Osteocyte (in vitro differentiated cells): Measurements from ENCODE around the gene SLC6A19. TPM values are rescaled to one million over a fixed set of nuclear protein-coding genes. Genes with fewer than 3 reads are reported as not detected.

Source experiments
- DNase-seq: peaks from one replicate; pipeline ENCODE4 v3.0.0; 2021; ENCODE audit warnings: mixed read lengths; ENCODE audit not compliant: unreplicated experiment; ENCODE audit errors: extremely low spot score
- H3K27ac Mint-ChIP-seq: one replicate; pipeline ENCODE4 v1.8.0; 2021; ENCODE audit warnings: mild to moderate bottlenecking, mixed read lengths; ENCODE audit not compliant: unreplicated experiment
- H3K27me3 Mint-ChIP-seq: one replicate; pipeline ENCODE4 v1.8.0; 2021; ENCODE audit warnings: mixed read lengths; ENCODE audit not compliant: unreplicated experiment
- H3K36me3 Mint-ChIP-seq: one replicate; pipeline ENCODE4 v1.8.0; 2021; ENCODE audit warnings: mixed read lengths; ENCODE audit not compliant: unreplicated experiment
- H3K4me1 Mint-ChIP-seq: one replicate; pipeline ENCODE4 v1.8.0; 2021; ENCODE audit warnings: mixed read lengths; ENCODE audit not compliant: unreplicated experiment
- H3K4me3 Mint-ChIP-seq: one replicate; pipeline ENCODE4 v1.8.0; 2021; ENCODE audit warnings: mild to moderate bottlenecking, moderate library complexity, mixed read lengths; ENCODE audit not compliant: unreplicated experiment
- H3K9me3 Mint-ChIP-seq: one replicate; pipeline ENCODE4 v1.8.0; 2021; ENCODE audit warnings: mixed read lengths; ENCODE audit not compliant: unreplicated experiment
- total RNA-seq: library from RNA; stranded (reverse); gene quantifications from 2 replicates; pipeline ENCODE4 v1.2.1, GENCODE V29; 2021
- TF ChIP-seq, protein P1 (sequence below): fragments of 200-600 bp; sonication (generic); IDR thresholded peaks from 2 replicates; pipeline ENCODE4 v1.5.0; 2021; ENCODE audit warnings: antibody characterized with exemption, mild to moderate bottlenecking, moderate library complexity

The SLC6A19 gene
- total RNA-seq, 1 donor from 2014 or later = not detected

GRCh38 chr5:1181451-1182359 lies 19.7 kb upstream of the SLC6A19 start:
- Mint-ChIP-seq H3K36me3 (no peaks in the 10 kb centered on the region), H3K9me3 (no peaks in the 10 kb centered on the region)

DNA sequence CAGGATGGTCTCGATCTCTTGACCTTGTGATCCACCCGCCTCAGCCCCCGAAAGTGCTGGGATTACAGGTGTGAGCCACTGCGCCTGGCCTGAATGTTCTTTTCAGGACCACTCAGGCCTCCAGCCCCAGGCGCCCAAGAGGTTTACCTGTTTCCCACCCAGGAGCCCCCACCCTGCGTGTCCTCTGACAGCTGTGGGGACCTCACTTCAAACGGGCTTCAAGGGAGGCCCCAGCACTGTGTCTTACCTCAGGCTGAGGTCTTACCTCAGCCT lies 19.1 kb upstream of the SLC6A19 start:
- TF ChIP-seq, protein P1, sequence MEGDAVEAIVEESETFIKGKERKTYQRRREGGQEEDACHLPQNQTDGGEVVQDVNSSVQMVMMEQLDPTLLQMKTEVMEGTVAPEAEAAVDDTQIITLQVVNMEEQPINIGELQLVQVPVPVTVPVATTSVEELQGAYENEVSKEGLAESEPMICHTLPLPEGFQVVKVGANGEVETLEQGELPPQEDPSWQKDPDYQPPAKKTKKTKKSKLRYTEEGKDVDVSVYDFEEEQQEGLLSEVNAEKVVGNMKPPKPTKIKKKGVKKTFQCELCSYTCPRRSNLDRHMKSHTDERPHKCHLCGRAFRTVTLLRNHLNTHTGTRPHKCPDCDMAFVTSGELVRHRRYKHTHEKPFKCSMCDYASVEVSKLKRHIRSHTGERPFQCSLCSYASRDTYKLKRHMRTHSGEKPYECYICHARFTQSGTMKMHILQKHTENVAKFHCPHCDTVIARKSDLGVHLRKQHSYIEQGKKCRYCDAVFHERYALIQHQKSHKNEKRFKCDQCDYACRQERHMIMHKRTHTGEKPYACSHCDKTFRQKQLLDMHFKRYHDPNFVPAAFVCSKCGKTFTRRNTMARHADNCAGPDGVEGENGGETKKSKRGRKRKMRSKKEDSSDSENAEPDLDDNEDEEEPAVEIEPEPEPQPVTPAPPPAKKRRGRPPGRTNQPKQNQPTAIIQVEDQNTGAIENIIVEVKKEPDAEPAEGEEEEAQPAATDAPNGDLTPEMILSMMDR = no peak
- no peak overlapping the region for H3K4me3 Mint-ChIP-seq
- no peak for DNase-seq
- no peaks in the 10 kb centered on the region for H3K36me3 Mint-ChIP-seq
- H3K27ac Mint-ChIP-seq = no peak overlapping the region
- H3K9me3 Mint-ChIP-seq = no peaks in the 10 kb centered on the region
- H3K27me3 Mint-ChIP-seq = peaks cover 18% of the 10 kb centered on the region
- H3K4me1 Mint-ChIP-seq = no peaks in the 10 kb centered on the region

More at GRCh38 chr5:1181451-1182359, 19.7 kb upstream of the SLC6A19 start:
- Mint-ChIP-seq H3K4me1 (no peaks in the 10 kb centered on the region), H3K4me3 (no peak overlapping the region), H3K27ac (no peak overlapping the region), H3K27me3 (peaks cover 18% of the 10 kb centered on the region)
- no peak for DNase-seq
- TF ChIP-seq, protein P1 = no peak

GRCh38 chr5:1182633-1183423 lies 18.6 kb upstream of the SLC6A19 start:
- Mint-ChIP-seq H3K9me3 (no peaks in the 10 kb centered on the region), H3K27ac (no peak overlapping the region), H3K36me3 (no peaks in the 10 kb centered on the region), H3K27me3 (peaks cover 18% of the 10 kb centered on the region), H3K4me1 (no peaks in the 10 kb centered on the region), H3K4me3 (no peak overlapping the region)
- no peak for DNase-seq
- TF ChIP-seq, protein P1 = no peak

DNA sequence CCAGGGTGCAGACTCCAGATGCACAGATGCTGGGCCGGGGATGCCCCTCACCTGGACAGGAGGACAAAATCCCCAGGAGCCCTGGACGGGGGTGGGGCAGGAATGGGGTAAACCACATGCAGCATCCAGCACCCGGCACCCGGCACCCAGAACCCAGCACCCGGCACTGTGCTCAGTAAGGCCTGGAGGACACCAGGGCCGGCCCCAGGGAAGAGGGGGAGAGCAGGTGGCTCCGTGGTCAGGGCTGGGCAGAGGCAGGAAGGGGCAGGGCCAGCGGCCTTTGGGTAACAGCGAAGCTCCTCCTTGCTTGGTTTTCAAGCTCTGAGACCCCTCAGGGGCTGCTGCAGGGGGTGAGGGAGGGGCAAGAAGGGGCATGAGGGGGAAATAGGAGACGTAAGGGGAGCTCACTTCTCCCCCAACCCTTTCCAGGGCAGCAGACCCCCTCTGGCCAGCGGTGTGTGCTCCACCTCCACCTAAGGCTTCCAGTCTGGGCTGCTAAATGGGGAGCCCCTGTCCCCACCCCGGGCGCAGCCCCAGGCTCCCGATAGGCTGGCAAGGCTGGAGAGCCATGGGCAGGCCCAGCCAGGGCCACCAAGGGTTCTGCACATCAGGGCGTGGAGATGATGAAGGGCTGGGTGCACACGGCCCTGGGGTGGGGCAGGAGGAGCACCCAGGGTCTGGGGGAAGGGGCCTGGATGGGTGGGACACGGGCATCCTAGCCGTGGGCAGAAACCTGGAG lies 17.8 kb upstream of the SLC6A19 start:
- H3K27ac Mint-ChIP-seq = no peak overlapping the region
- no peaks in the 10 kb centered on the region for H3K9me3 Mint-ChIP-seq
- H3K4me3 Mint-ChIP-seq = no peak overlapping the region
- peaks cover 21% of the 10 kb centered on the region for H3K27me3 Mint-ChIP-seq
- no peaks in the 10 kb centered on the region for H3K4me1 Mint-ChIP-seq
- TF ChIP-seq, protein P1 = no peak
- H3K36me3 Mint-ChIP-seq = no peaks in the 10 kb centered on the region
- DNase-seq = no peak

DNA sequence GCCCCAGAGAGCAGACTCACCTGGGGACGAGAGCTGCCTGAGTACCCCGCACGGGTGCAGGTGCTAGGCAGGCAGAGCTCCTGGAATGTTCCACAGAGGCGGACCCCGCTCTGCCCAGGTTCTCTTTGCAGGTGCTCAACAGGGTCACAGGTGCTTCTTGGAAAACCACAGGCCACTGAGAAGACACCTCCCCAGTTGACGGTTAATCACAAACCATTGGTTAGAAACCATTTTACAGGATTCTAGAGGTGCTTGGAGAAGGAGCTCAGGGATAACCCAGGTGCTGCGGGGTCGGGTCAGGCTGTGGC lies 17.3 kb upstream of the SLC6A19 start:
- TF ChIP-seq, protein P1 = no peak
- DNase-seq = no peak
- no peaks in the 10 kb centered on the region for H3K36me3 Mint-ChIP-seq
- no peaks in the 10 kb centered on the region for H3K4me1 Mint-ChIP-seq
- H3K4me3 Mint-ChIP-seq = no peak overlapping the region
- H3K27ac Mint-ChIP-seq = no peak overlapping the region
- H3K9me3 Mint-ChIP-seq = no peaks in the 10 kb centered on the region
- H3K27me3 Mint-ChIP-seq = peaks cover 21% of the 10 kb centered on the region
